ENCODE data around the gene CFAP20DC. TPM values are rescaled to one million over a fixed set of nuclear protein-coding genes. Genes with fewer than 3 reads are reported as not detected.
"Not testable (repeated sequence)": the region's sequence is repeated elsewhere in the genome, so short reads cannot be mapped to it uniquely, and the experiment has no call there.

The CFAP20DC gene
- total RNA-seq, 1 donor from 2014 or later, result 8.0 TPM

GRCh38 chr3:58706395-58707167, 343.2 kb downstream of the CFAP20DC start:
- DNase-seq (ENCODE audit: low spot score, unreplicated experiment), result no peak

GRCh38 chr3:58704745-58705144, 345.1 kb downstream of the CFAP20DC start:
- Mint-ChIP-seq H3K4me1 (ENCODE audit: low read depth) (peaks cover 10% of the 10 kb centered on the region), H3K27ac (no peak overlapping the region), H3K4me3 (ENCODE audit: low read depth) (no peak overlapping the region), H3K9me3 (ENCODE audit: low read depth) (no peaks in the 10 kb centered on the region), H3K36me3 (ENCODE audit: insufficient read depth) (no peaks in the 10 kb centered on the region), H3K27me3 (no peaks in the 10 kb centered on the region)
- no peak for TF ChIP-seq CTCF (IDR thresholded peaks at IDR 0.05; ENCODE audit: unreplicated experiment)
- DNase-seq (ENCODE audit: low spot score, unreplicated experiment), result no peak

More at GRCh38 chr3:58706395-58707167, 343.2 kb downstream of the CFAP20DC start:
- H3K4me1 Mint-ChIP-seq (ENCODE audit: low read depth), result peaks cover 10% of the 10 kb centered on the region
- H3K36me3 Mint-ChIP-seq (ENCODE audit: insufficient read depth), result no peaks in the 10 kb centered on the region
- H3K9me3 Mint-ChIP-seq (ENCODE audit: low read depth), result no peaks in the 10 kb centered on the region
- no peak overlapping the region for H3K27ac Mint-ChIP-seq
- H3K4me3 Mint-ChIP-seq (ENCODE audit: low read depth), result no peak overlapping the region
- TF ChIP-seq CTCF (IDR thresholded peaks at IDR 0.05; ENCODE audit: unreplicated experiment), result no peak
- H3K27me3 Mint-ChIP-seq, result no peaks in the 10 kb centered on the region

DNA sequence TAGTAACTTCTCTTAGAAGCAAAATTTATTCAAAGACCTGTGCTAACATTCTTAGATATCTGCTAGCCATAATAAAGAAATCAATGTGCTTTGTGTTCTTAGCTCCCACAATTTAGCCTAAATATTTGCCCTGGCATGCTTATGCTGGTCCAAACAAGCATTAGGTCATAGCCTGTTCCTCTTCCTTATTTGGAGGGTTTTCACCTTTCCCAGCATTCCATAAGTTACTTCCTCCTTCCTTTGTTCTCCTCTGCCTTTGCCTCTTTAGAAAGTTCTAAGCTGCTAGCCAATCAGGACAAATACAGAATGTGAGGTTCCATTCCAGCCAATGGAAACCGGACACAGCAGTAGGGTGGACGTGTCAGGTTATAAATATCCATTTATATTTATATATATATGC, 345.5 kb downstream of the CFAP20DC start:
- not testable (repeated sequence) for DNase-seq (ENCODE audit: low spot score, unreplicated experiment); H3K36me3 Mint-ChIP-seq (ENCODE audit: insufficient read depth); H3K27me3 Mint-ChIP-seq; H3K9me3 Mint-ChIP-seq (ENCODE audit: low read depth); H3K4me3 Mint-ChIP-seq (ENCODE audit: low read depth); H3K27ac Mint-ChIP-seq
- peaks cover 10% of the 10 kb centered on the region for H3K4me1 Mint-ChIP-seq (ENCODE audit: low read depth)

- DNase-seq (ENCODE audit: low spot score, unreplicated experiment), result no peak
- peaks cover 19% of the 10 kb centered on the region for H3K9me3 Mint-ChIP-seq (ENCODE audit: low read depth)
- H3K27me3 Mint-ChIP-seq, result no peaks in the 10 kb centered on the region
Observed at GRCh38 chr3:58698246-58698645, 351.6 kb downstream of the CFAP20DC start.

DNA sequence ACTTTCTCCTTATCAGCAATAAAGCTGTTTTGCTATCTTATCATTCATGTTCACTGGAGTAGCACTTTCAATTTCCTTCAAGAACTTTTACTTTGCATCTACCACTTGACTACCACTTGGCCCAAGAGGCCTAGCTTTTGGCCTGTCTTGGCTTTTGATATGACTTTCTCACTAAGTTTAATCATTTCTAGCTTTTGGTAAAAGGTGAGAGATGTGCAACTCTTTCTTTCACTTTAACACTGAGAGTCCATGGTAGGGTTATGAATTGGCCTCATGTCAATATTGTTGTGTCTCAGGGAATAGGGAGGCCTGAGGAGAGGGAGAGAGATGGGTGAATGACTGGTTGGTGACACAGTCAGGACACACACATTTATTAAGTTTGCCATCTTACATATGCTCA, 352.3 kb downstream of the CFAP20DC start:
- no peak overlapping the region for H3K4me3 Mint-ChIP-seq (ENCODE audit: low read depth)
- no peak for DNase-seq (ENCODE audit: low spot score, unreplicated experiment)
- H3K27me3 Mint-ChIP-seq, result no peaks in the 10 kb centered on the region
- TF ChIP-seq CTCF (IDR thresholded peaks at IDR 0.05; ENCODE audit: unreplicated experiment), result no peak
- no peaks in the 10 kb centered on the region for H3K36me3 Mint-ChIP-seq (ENCODE audit: insufficient read depth)
- no peak overlapping the region for H3K27ac Mint-ChIP-seq
- no peaks in the 10 kb centered on the region for H3K4me1 Mint-ChIP-seq (ENCODE audit: low read depth)
- peaks cover 20% of the 10 kb centered on the region for H3K9me3 Mint-ChIP-seq (ENCODE audit: low read depth)

More at GRCh38 chr3:58698246-58698645, 351.6 kb downstream of the CFAP20DC start:
- no peak overlapping the region for H3K4me3 Mint-ChIP-seq (ENCODE audit: low read depth)
- no peaks in the 10 kb centered on the region for H3K36me3 Mint-ChIP-seq (ENCODE audit: insufficient read depth)
- no peak for TF ChIP-seq CTCF (IDR thresholded peaks at IDR 0.05; ENCODE audit: unreplicated experiment)
- no peaks in the 10 kb centered on the region for H3K4me1 Mint-ChIP-seq (ENCODE audit: low read depth)
- H3K27ac Mint-ChIP-seq, result no peak overlapping the region

- peaks cover 21% of the 10 kb centered on the region for H3K9me3 Mint-ChIP-seq (ENCODE audit: low read depth)
- H3K27me3 Mint-ChIP-seq; H3K36me3 Mint-ChIP-seq (ENCODE audit: insufficient read depth); H3K27ac Mint-ChIP-seq; H3K4me1 Mint-ChIP-seq (ENCODE audit: low read depth); H3K4me3 Mint-ChIP-seq (ENCODE audit: low read depth); DNase-seq (ENCODE audit: low spot score, unreplicated experiment): not testable (repeated sequence)
Observed at GRCh38 chr3:58696813-58697212, 353.0 kb downstream of the CFAP20DC start.

Data from progenitor cell of endocrine pancreas (in vitro differentiated cells).